Stimulated activated CD4-positive, alpha-beta T cell treated with anti-CD3 and anti-CD28 coated beads, Interleukin-2, amount 100 ng/mL, for 48 hours (primary cell): Measurements from ENCODE around the gene CNNM3.

Experiments used
- DNase-seq, 2 donors: peaks; one replicate each; pipeline ENCODE4 v3.0.0-alpha.2; 2020

The CNNM3 gene

DNA sequence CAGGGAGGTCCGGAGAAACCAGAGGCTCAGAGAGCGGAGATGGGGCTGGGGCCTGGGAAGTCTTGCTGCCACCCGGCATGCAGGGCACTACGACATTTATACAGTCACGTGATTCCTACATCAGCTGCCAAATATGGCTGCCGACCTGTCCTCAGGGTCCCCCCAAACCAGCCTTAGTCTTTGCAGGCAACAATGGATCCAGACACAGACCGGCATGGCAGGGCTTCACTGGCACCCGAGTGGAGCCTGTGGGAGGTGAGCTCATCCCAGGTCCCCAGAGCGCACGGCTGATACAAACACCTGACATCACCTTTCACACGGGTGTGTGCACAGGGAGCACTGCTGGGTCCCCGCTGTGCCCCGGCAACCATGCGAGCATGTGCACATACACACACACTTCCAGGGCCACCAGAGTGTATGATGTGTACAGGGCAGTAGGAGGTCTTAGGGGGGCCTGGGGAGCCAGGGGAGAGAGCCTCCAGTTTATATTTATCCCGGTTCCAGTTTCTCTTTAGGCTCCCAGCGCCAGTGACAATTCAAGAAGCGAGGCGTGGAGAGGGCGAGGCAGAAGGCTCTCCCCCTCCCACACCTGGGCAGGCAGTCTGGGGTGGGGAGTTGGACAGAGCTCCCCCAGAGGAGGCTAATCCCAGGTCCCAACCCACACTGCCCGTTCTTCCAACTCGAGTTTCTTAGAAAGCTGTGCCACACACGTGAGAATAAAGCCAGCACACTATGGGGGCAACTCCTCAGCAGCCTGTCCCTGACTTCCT, 51.1 kb downstream of the CNNM3 start:
- no peak for DNase-seq

DNA sequence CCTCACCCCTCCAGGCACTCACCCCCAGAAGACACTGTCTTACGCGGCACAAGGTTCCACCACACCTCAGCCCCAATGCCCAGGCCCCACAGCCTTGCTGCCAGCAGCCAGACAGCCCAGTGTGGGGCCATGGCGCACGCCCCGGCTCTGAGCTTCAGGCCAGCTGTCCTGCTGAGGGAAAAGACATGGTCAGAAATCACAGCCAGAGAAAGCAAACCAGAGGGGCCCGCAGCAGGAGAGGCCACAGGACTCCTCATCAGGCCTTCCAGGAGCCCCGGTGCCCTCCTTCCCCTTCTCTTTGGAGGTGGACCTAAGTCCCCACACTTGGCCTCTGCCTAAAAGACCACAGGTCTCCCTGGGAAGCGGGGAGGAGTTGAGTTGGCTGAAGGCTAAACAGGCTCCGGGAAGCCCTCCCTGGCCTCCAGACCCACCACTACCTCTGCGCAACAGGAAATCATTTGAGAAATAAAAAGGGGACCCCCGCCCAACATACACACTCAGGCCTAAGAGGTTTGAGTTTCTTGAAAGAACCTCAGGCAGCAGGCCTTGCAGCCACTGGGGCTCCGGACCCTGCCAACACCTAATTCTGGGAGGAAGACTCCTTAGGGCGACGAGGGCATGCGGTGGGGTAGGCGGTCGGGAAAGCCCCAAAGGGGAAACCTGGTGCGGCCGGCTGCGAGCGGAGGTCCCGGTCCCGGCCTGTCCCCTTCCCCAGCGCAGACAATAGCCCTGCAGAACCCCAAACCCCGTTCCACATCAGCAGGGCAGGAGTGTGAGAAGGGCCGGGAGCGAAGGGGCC, 51.9 kb downstream of the CNNM3 start:
- no peak for DNase-seq

DNA sequence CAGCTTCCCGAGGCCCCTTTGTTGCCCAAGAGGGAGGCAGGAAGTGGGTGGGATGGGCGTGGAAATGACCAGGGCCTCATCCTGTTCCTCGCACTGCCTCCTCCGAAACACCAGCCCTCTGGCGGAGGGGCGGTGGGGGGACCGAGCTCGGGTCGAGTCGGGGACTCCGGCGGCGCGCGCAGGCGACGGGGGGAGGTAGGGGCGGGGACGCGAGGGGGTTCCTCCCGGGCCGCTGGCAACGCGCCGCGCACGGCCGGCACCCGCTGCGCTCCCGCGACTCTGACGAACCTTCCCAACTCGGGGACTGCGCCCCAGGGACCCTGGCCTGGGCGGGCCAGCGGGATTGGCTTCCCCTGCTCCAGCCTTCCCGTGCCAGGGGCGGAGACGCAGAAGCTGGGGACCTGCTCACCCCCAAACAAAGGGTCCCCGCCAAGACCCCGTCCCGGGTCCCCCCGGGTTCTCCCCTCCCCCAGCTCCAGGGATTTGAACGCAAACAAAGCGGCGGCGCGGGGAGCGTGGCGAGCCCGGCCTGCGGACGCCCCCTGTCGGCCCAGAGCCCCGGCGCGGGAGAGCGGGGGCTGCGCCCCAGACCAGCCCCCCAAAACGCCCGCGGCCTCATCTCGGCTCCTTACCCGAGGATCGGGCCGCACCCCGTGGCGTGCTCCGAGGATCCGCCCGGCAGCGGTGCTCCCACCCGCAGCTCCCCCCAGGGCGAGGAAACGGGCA, 52.6 kb downstream of the CNNM3 start:
- DNase-seq, result peak in 1 of 2 donors; percentile 43

DNA sequence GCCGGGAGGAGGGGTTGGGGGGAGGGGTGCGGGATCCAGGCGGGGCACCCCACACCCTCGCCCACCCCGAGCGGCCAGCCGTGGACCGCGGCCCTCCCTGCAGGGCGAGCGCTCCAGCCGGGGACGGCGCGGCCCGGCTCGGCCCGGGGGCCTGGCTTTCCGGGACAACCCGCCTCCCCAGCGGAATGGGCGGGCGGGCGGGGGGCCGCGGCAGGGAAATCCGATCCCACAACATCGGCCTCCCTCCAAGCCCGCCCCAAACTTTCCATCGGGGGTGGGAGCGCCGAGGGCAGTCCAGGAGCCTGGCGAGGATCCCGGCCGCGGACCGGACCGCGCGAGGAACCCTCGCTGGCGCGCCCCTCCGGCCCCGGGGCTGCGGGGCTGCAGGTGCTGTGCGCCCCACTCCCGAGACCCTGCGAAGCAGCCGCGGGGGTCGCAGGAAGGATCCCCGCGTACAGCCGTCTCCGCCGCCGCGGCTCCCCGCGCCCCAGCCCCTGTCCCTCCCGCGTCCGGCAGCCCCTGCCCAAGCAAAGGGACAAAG, 53.3 kb downstream of the CNNM3 start:
- no peak for DNase-seq

DNA sequence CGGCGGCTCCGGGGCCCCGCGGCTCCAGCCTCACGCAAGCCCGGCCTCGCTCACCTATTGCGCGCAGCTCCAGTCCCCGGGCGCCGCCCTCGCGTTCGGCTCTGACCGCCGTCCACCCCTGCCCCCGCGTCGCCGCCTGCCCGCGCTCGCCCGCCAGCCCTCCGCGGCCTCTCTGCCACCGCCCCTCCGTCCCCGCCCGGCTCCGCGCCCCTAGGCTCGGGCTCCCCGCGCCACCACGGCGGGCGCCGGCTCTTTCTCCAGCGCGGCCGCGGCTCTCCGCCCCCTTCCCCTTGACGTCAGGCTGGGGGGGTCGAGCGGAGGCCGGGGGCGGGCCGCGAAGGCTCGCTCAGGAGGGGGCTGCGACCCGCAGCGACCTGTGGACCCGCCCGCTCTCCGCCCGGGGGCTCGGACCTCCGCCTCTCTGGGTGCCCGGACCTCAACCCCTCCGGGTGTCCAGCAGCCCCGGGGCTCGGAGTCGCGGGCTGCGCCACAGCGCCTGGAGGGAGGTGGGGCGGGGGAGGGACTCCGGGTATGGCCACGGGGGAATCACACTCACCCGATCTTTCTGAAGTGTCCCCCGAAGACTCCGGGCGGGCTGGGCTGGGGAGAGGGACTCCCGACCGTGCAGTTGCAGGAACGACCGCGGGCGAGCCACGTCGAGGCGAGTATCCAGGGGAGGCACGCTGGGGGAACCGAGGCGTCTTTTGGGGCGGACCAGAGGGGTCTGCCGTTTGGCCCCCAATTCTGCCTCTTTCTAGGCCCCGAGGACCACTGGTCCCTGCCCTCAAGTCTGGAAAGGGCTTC, 54.0 kb downstream of the CNNM3 start, which contains the start of gene SEMA4C:
SEMA4C (minus strand) TSS at position 259 of the 804 bp plus-strand sequence. CDS start 2,194 bp downstream, outside the sequence.
- DNase-seq, result no peak

DNA sequence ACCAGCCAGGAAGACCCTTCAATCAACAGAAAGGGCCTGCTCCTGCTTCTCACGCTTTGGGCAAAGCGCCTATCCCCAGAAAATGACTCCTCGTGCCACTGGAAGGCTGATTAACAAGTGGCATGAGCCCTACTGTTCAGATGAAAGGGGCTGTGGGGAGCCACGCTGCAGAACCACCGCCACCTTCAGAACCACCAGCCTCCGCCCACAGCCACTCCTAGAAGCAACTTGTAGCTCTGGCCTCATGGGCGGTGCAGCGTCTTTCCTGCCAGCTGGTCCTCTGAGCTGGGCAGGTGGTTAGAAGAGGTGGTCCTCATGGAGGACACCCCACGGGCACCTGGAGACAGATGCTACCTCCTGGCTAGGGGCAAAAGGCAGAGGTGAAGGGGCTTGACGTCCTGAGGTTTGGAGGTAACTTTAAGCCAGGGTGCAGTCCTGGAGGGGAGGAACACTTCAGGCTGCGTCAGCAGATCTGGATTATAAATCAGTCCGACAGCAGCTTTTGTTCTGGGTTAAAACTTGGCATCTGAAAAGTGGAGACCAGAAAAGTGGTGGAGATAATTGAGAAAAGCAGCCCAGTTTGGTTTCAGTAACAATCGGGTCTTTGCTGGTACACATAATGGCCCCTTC, 54.7 kb downstream of the CNNM3 start:
- no peak for DNase-seq

DNA sequence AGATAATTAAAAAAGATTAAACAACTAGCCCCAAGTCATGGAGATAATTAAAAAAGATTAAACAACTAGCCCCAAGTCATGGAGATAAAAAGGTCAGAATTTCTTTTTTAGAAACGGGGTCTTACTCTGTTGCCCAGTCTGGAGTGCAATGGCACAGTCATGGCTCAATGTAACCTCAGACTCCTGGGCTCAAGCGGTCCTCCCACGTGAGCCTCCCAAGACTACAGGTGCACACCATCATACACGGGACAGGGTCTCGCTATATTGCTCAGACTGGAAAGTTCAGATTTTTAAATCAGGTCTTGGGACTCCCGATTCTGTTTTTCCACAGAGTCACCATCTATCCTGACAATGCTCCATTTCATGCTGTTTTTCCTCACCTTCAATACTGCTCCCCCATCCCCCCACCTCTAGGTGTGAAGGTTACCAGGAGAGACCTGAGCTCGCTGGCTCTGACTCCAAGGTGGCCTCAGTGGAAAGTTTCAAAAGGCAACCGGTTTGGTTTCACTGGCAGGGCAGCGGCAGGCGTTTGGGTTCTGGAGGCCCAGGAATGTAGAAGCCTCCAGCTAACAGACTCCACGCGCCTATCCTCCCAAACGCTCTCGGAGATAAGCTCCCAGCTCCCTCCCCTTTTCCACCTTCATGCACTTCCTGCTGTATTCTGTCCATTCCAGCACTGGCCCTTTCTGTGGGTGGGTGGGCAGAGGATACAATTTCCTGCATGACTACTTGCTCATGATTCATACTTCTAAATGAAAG, 56.7 kb downstream of the CNNM3 start:
- DNase-seq, result no peak

DNA sequence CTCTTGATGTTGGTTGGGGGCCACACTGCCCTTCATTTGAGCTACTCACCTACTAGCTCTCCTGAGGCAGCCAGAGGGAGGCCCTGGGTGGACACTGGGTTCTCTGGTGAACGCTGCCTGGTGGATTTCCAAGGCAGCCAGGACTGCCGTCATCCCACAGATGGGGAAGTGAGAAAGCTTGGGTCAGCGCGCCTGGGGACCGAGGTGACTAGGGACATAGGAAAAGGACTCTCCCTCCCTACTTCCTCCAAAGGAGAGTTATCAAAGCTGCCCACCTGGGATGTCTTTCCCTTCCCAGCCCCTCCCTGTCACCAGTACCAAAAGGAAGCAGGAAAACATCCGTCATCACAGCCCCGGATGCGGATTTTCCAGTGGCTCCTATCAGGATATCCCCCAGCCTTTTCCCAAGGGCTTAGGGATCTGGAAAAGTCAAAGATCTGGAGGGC, 57.6 kb downstream of the CNNM3 start:
- DNase-seq, result no peak

DNA sequence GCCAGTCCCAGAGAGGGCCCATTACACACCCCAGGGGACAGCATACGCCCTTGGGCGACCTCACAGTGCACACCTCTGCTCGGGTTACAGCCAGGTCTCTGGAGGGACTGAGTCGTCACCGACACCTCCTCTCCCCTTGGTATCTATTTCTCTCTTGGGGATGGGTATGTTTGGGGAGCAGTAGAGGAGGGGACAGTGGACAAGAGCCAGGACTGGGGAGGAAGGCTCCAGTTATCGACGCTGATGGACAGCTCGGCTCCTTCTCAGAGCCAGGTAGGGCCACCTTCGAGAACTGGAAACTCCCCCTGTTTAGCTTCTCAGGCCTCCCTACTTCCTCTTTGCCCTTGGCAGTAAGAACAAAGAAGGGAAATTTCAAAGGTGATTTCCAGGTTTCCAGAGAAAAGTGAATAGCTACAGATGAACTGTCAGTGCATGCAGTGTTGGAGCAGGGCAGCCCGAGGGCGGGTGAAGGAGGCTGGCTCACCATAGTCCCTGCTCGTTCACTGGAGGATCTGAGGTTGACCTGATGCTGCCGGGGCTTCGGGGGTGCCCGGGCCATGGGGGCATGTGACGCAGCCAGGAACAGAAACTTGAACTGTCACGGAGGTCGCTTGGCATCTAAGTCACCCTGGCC, 58.2 kb downstream of the CNNM3 start:
- no peak for DNase-seq

DNA sequence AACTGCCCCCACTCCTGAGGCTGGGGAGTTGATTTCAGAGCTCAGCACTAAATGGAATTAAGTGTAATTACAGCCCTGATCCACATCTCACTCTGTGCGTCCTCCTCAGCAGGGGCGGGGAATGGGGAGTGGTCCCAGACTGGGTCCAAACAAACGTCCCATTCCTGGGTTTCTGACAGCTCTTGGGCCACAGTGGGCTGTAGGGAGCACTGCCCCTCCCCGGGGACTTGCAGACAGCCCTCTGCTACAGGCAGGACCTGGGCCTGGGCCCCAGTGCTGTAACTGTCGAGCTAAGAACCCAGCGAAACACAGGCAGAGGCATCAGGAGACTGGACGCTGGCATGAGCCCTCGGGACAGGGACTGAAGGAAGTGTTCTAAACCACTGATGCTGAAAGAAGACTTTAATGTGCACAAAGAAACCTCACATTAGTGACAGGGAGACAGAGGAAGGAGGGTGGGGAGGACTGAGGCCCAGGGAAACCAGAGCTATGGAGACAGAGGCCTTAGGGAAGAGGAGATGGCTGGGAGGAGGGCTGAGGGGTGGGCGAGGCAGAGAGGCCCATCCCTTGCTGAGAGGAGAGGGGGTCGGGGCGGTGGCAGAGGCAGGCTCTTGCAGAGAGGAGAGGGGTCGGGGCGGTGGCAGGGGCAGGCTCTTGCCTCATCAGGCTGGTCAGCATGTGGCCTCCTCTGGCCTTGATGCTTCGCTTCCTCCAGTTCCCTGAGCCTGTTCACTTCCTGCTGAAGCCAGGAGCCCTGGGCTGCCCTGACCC, 59.6 kb downstream of the CNNM3 start:
- no peak for DNase-seq

DNA sequence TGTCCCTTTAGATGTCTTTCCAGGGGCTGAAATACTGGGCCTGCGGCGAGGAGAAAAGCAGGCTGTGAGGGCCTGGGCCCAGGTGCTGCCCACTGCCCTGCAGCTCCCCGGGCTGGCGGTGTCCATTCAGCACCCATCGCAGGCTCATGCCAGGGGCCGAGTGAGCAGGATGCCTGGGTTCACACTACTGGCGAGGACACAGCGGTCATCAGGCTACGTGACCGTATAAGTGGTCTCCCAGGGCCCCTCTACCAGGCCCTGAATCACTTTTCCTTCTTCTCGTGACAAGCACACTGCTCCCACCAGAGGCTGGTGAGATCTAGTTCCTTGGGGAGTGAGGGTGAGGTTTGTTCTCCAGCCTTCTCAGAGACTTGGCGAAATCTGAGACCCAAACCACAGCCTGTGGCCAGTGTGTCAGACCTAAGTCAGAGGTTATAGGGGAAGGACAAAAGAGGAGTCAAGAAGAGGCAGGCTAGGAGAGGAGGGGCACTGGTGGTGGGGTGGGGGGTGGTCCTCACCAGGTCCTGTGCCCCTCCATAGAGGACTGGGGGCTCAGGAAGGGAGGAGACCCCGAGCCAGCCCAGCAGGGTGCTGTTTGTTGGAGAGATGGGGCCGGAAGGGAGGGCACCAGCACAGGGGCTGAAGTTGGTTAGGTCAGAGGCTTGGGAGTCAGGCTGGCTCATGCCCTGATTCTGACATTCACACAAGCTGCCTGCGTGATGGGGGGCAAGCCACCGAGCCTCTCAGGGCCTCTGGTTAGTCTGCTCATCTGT, 60.4 kb downstream of the CNNM3 start:
- DNase-seq, result no peak

DNA sequence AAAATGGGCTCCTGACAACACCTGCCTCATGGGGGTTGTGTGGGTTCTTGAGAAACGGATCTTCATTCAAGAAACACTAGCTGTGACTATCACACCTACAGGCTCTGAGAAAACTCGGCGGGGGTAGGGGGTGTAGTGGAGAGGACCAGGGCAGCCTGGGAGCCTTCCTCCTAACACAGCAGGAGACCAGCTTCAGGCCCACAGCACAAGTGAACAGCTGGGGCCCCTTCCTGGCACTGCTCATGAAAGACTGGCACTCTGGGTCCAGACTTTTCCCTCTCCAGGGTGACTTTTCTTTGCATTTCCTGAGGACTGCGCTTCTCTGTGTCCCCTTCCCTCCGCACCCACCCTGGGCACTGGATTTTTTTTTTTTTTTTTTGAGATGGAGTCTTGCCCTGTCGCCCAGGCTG, 61.0 kb downstream of the CNNM3 start:
- DNase-seq, result no peak

DNA sequence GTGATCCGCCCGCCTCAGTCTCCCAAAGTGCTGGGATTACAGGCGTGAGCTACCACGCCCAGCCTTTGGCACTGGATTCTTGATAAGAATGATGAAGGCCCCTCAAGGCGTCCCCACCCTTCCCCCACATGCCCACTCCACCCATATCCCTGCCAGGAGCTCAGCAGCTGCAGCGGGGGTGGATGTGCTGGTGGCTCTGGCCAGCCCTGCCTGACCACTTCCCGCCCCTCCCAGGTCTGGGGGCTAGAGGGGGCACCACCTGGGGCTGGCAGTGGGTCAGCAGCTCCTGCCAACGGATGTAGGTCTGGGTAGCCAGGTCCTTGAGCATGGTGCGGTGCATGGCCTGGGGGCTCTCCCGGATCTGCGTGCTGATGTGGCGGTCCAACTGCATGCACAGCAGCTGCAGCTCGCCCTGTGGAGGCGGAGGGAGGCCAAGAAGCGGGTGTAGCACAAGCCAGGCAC, 61.6 kb downstream of the CNNM3 start:
- no peak for DNase-seq

DNA sequence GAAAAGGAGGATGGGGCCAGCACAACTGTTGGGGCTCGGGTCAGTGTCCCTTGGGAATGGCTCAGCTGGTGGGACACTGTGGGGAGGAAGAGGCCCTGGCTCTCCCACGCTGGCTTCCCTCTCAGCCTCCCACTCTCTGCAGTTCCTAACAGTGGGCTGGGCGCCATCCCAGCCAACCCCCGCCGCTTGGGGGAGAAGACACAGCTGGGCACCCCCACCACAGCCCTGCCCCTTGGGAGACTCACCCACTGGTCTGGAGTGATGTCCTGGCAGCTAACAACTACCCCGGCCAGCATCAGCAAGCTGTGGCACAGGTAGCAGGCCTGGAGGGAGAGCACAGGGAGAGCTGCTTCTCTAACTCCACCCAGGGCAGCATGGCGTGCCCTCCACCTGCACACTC, 62.1 kb downstream of the CNNM3 start:
- DNase-seq, result no peak

DNA sequence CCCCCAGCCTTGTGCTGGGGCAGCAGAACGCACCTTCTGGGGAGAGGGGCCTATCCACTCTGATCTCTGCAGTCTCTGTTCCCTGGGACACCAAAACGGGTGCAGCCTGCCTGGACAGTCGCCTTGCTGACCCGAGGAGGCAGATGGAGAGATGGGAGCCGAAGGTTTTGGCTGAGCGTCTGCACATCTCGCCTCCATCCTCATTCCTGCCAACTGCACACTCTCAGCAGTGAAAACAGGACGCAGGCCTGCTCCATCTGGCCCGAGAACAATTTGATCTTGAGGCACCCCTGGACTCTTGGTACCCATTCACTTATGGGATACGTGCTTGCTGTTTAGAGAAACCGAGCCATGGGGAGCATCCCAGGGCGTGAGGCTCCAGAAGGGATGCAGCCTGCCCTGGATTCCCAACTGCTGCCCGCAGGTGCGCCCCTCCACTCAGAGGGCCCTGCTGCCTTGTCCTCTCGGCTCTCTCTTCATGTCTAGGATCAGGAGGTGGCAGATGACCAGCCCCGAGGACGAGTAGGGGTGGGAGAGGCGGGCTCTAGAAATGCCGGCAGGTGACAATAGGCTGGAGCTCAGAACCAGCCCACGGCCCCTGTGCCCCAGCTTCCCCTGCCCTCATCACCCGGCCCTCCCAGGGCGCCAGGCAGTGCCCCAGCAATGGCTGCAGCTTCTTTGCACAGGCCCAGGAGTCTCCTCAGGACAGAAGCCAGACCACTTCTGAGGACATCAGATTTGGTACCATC, 62.9 kb downstream of the CNNM3 start:
- DNase-seq, result no peak

DNA sequence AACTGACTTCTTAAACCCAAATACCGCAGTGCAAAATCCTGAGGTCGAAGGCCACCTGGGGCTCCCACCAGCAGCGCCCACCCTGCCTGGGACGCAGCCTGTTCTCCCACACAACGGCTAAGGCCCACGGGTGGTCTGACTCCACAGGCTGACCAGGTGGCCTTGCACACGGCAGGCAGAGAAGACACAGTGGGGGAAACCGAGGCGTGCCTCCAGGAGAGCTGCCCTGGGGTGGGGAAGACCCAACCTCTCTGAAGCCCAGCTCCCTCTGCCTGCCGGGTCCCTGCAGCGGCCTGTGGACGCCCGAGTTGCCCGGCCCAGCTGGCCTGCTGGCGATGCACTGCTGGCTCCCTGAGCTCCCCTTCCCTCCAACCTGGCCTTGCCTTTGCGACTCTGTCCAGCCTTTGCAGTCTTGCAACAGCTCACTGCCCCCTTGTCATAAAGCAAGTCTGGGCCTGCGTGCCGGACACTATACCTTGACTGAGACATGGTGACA, 63.5 kb downstream of the CNNM3 start:
- DNase-seq, result no peak

DNA sequence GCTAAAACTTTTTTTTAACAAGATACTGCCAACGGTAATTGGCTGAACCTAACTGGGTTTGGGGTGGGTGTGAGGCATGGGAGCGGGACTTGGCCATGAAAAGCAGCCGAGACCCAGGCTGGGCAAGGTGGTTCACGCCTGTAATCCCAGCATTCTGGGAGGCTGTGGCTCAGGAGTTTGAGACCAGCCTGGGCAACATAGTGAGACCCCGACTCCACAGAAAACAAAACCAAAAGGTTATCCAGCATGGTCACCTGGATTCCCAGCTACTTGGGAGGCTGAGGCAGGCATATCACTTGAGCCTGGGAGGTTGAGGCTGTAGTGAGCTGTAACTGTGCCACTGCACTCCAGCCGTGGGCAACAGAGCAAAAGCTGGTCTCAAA, 64.8 kb downstream of the CNNM3 start:
- DNase-seq, result no peak
